ENCODE measurements around the gene SV2C. TPM values are rescaled to one million over a fixed set of nuclear protein-coding genes. Genes with fewer than 3 reads are reported as not detected.

Gene SV2C
- total and polyA plus RNA-seq, 2 donors (not counting 1 experiment from before 2014, with no cell fraction given): not detected

DNA sequence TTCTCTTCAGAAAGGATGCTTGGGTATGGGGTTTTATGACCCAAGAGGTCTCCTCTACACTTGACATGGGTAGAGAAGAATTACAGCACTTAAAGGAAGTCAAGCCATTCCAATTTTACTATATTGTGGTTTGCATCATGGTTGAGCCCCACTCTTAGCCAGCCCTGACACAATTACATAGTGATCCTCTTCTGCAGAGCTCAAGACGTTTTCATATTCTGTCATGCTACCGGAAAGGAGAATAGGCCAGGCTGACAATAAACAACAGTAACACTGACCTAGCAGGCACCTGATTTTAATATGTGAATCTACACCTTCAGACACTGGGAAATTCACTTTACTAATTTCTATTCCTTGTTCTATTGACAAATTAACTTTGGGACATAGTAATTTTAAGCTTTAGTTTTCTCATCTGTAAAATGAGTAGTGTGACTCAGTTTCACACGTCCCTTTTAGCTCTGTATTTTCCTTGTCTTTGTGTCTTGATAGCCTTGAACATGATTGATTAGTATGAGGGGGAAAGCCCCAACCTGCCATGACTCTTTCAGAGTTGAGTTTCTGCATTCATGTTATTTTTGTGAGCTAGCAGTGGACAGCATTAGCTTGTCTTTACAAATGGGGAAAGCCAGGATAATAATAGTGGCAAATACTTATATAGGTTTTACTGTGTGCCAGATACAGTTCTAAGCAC is 83.8 kb downstream of the SV2C start:
- Mint-ChIP-seq H3K4me3 (no peak overlapping the region), H3K27ac (no peak overlapping the region), H3K9me3 (ENCODE audit: insufficient read depth) (peaks cover 3% of the 10 kb centered on the region), H3K27me3 (peaks cover 25% of the 10 kb centered on the region), H3K4me1 (no peaks in the 10 kb centered on the region)
- TF ChIP-seq, protein P1, sequence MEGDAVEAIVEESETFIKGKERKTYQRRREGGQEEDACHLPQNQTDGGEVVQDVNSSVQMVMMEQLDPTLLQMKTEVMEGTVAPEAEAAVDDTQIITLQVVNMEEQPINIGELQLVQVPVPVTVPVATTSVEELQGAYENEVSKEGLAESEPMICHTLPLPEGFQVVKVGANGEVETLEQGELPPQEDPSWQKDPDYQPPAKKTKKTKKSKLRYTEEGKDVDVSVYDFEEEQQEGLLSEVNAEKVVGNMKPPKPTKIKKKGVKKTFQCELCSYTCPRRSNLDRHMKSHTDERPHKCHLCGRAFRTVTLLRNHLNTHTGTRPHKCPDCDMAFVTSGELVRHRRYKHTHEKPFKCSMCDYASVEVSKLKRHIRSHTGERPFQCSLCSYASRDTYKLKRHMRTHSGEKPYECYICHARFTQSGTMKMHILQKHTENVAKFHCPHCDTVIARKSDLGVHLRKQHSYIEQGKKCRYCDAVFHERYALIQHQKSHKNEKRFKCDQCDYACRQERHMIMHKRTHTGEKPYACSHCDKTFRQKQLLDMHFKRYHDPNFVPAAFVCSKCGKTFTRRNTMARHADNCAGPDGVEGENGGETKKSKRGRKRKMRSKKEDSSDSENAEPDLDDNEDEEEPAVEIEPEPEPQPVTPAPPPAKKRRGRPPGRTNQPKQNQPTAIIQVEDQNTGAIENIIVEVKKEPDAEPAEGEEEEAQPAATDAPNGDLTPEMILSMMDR (IDR thresholded peaks at IDR 0.05): no peak
- TF ChIP-seq EZH2 (IDR thresholded peaks at IDR 0.05; ENCODE audit: borderline replicate concordance, insufficient read depth, low read depth, low read length, poor library complexity, severe bottlenecking): no peak
- WGBS (ENCODE audit: insufficient coverage): no CpG with 5 or more reads among the region's 3 CpGs
- Histone ChIP-seq H4K20me1 (ENCODE audit: control insufficient read depth, insufficient read depth, low read length, poor library complexity, severe bottlenecking) (no peaks in the 10 kb centered on the region), H3K4me2 (replicated peaks; ENCODE audit: low read depth, low read length, poor library complexity, severe bottlenecking) (no peak overlapping the region), H3K4me3 (ENCODE audit: control extremely low read depth in 1 of 5, extremely low read depth in 1 of 5, insufficient read depth in 1 of 5, low read depth in 2 of 5, low read length in 4 of 5) (no peak overlapping the region), H3K27ac (ENCODE audit: low read length in 2 of 2) (no peak overlapping the region), H3K9me3 (ENCODE audit: control extremely low read depth in 1 of 3, control insufficient read depth in 2 of 3, insufficient read depth in 1 of 3, low read length in 2 of 3) (peaks cover 0 to 2% (median 0%) of the 10 kb centered on the region in 3 donors), H3K36me3 (replicated peaks in 1 of 2; ENCODE audit: control extremely low read depth in 1 of 2, control insufficient read depth in 1 of 2, extremely low read depth in 1 of 2, insufficient read depth in 2 of 2, low read length in 1 of 2) (no peaks in the 10 kb centered on the region), H3K79me2 (ENCODE audit: control insufficient read depth, insufficient read depth, low read length) (no peaks in the 10 kb centered on the region), H3K4me1 (ENCODE audit: control insufficient read depth in 2 of 2, insufficient read depth in 2 of 2, low read length in 2 of 2) (no peaks in the 10 kb centered on the region), H3K27me3 (replicated peaks in 1 of 4; ENCODE audit: control extremely low read depth in 1 of 4, control insufficient read depth in 3 of 4, insufficient read depth in 4 of 4, low read length in 3 of 4) (peaks cover 0 to 6% (median 3%) of the 10 kb centered on the region in 4 experiments), H3K9ac (ENCODE audit: low read length) (no peak overlapping the region), H2AFZ (ENCODE audit: insufficient read depth, low read depth, low read length, poor library complexity, severe bottlenecking) (no peak overlapping the region)
- intact Hi-C loops (cut with micrococcal nuclease): no loop called here
- DNase-seq (no peak), ATAC-seq (ENCODE audit: low read depth) (no peak)
- POLR2A ChIA-PET: no interaction called here
- CTCF ChIA-PET: interaction anchor here (2.2 kb wide), 1 partner anchor 8 kb away, joined by 14 read pairs; no protein-coding TSS in a partner anchor

DNA sequence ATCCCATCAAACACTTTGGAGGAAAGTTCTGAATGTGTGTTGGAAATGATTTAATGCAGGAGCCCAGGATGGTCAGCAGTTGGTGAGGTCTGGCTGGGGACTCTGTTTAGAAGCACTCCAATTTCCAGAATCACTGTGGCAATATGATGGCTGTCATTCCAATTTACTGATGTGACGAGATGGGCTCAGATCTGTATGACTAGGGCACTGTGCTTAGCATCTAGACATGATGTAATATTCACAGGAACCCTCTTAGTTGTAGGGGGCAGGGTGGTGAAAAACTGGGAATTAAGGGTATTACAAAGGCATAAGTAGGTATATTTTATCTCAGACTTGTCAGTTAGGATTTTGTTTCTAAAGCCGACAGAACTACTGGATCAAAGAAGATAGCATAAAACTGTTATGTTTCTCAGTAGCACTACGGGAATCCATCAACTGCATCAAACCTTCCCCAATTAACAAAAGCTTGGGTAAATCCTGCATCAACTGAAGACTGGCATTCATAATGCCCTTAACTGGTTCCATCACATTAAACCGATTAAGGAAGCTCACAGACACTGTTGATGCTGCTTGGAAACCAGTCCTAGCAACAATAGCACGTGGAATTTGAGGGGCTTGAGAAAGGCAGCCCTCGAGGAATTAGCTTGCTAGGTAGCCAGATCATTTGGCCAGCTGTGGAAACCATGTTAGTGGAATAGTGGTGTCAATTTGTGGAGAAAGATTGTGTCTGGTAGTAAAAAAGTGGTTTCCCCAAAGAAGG is 86.1 kb downstream of the SV2C start:
- H3K36me3 ChIP-seq (replicated peaks in 1 of 2; ENCODE audit: control extremely low read depth in 1 of 2, control insufficient read depth in 1 of 2, extremely low read depth in 1 of 2, insufficient read depth in 2 of 2, low read length in 1 of 2): no peaks in the 10 kb centered on the region
- no peak overlapping the region for H3K4me2 ChIP-seq (replicated peaks; ENCODE audit: low read depth, low read length, poor library complexity, severe bottlenecking)
- Mint-ChIP-seq H3K4me1 (no peaks in the 10 kb centered on the region), H3K9me3 (ENCODE audit: insufficient read depth) (peaks cover 3% of the 10 kb centered on the region), H3K27ac (no peak overlapping the region), H3K4me3 (no peak overlapping the region), H3K27me3 (peaks cover 25% of the 10 kb centered on the region)
- no peaks in the 10 kb centered on the region for H3K9me3 ChIP-seq (ENCODE audit: control extremely low read depth in 1 of 3, control insufficient read depth in 2 of 3, insufficient read depth in 1 of 3, low read length in 2 of 3)
- H3K27ac ChIP-seq (ENCODE audit: low read length in 2 of 2): no peak overlapping the region
- H2AFZ ChIP-seq (ENCODE audit: insufficient read depth, low read depth, low read length, poor library complexity, severe bottlenecking): no peak overlapping the region
- H3K27me3 ChIP-seq (replicated peaks in 1 of 4; ENCODE audit: control extremely low read depth in 1 of 4, control insufficient read depth in 3 of 4, insufficient read depth in 4 of 4, low read length in 3 of 4): peaks cover 0 to 5% (median 0%) of the 10 kb centered on the region in 4 experiments
- H3K9ac ChIP-seq (ENCODE audit: low read length): no peak overlapping the region
- ATAC-seq (ENCODE audit: low read depth): no peak
- no peak for TF ChIP-seq EZH2 (IDR thresholded peaks at IDR 0.05; ENCODE audit: borderline replicate concordance, insufficient read depth, low read depth, low read length, poor library complexity, severe bottlenecking)
- TF ChIP-seq, protein P1 (IDR thresholded peaks at IDR 0.05): no peak
- no peak overlapping the region for H3K4me3 ChIP-seq (ENCODE audit: control extremely low read depth in 1 of 5, extremely low read depth in 1 of 5, insufficient read depth in 1 of 5, low read depth in 2 of 5, low read length in 4 of 5)
- intact Hi-C loops (cut with micrococcal nuclease): no loop called here
- no peaks in the 10 kb centered on the region for H3K4me1 ChIP-seq (ENCODE audit: control insufficient read depth in 2 of 2, insufficient read depth in 2 of 2, low read length in 2 of 2)
- ChIA-PET POLR2A (no interaction called here), CTCF (no interaction called here)
- H4K20me1 ChIP-seq (ENCODE audit: control insufficient read depth, insufficient read depth, low read length, poor library complexity, severe bottlenecking): no peaks in the 10 kb centered on the region
- H3K79me2 ChIP-seq (ENCODE audit: control insufficient read depth, insufficient read depth, low read length): no peaks in the 10 kb centered on the region
- DNase-seq: no peak
- 89% methylated on average over 5 of the region's 6 CpGs for WGBS (ENCODE audit: insufficient coverage)
